Measurements from ENCODE around the gene ATP8A1. TPM values are rescaled to one million over a fixed set of nuclear protein-coding genes. Genes with fewer than 3 reads are reported as not detected.

The ATP8A1 gene
- total and polyA plus RNA-seq, 10 donors, result 14.4 to 87.0 (median 42.1) TPM

GRCh38 chr4:42562016-42562415 lies 94.9 kb downstream of the ATP8A1 start:
- Histone ChIP-seq H3K4me3 (no peak overlapping the region), H3K36me3 (peaks cover 0 to 56% (median 16%) of the 10 kb centered on the region in 6 donors), H3K4me1 (no peaks in the 10 kb centered on the region), H3K9me3 (no peaks in the 10 kb centered on the region), H3K27me3 (replicated peaks in 1 of 7) (no peaks in the 10 kb centered on the region), H3K27ac (no peak overlapping the region)
- intact Hi-C loops (cut with DNase I; ENCODE audit: low total_unique reads), result no loop called here
- WGBS, 5 donors, result 93 to 97% (median 95%) methylated on average over 5 of the region's 5 CpGs
- TF ChIP-seq POLR2A (IDR thresholded peaks at IDR 0.05), result no peak
- no peak for TF ChIP-seq CTCF (IDR thresholded peaks at IDR 0.05 in 8 of 11, conservative IDR thresholded peaks at IDR 0.05 in 3 of 11)
- no peak for TF ChIP-seq POLR2AphosphoS5 (IDR thresholded peaks at IDR 0.05)
- DNase-seq, result no peak

GRCh38 chr4:42561031-42561430 lies 95.9 kb downstream of the ATP8A1 start:
- H3K9me3 ChIP-seq, result no peaks in the 10 kb centered on the region
- intact Hi-C loops (cut with DNase I; ENCODE audit: low total_unique reads), result no loop called here
- DNase-seq, result no peak
- WGBS, 5 donors, result 93 to 98% (median 97%) methylated on average over 11 of the region's 11 CpGs
- no peaks in the 10 kb centered on the region for H3K4me1 ChIP-seq
- H3K27ac ChIP-seq, result no peak overlapping the region
- H3K36me3 ChIP-seq, result peaks cover 0 to 53% (median 16%) of the 10 kb centered on the region in 6 donors
- TF ChIP-seq POLR2A (IDR thresholded peaks at IDR 0.05) (no peak), CTCF (IDR thresholded peaks at IDR 0.05 in 8 of 11, conservative IDR thresholded peaks at IDR 0.05 in 3 of 11) (no peak), POLR2AphosphoS5 (IDR thresholded peaks at IDR 0.05) (peak in 1 of 3 donors; percentile 14)
- no peaks in the 10 kb centered on the region for H3K27me3 ChIP-seq (replicated peaks in 1 of 7)
- no peak overlapping the region for H3K4me3 ChIP-seq

GRCh38 chr4:42560467-42560861 lies 96.4 kb downstream of the ATP8A1 start:
- no peaks in the 10 kb centered on the region for H3K4me1 ChIP-seq
- no peaks in the 10 kb centered on the region for H3K27me3 ChIP-seq (replicated peaks in 1 of 7)
- no peaks in the 10 kb centered on the region for H3K9me3 ChIP-seq
- H3K4me3 ChIP-seq, result no peak overlapping the region
- no peak overlapping the region for H3K27ac ChIP-seq
- intact Hi-C loops (cut with DNase I; ENCODE audit: low total_unique reads), result no loop called here
- TF ChIP-seq POLR2A (IDR thresholded peaks at IDR 0.05) (no peak), CTCF (IDR thresholded peaks at IDR 0.05 in 8 of 11, conservative IDR thresholded peaks at IDR 0.05 in 3 of 11) (no peak), POLR2AphosphoS5 (IDR thresholded peaks at IDR 0.05) (no peak)
- peaks cover 0 to 58% (median 17%) of the 10 kb centered on the region in 6 donors for H3K36me3 ChIP-seq
- WGBS, 5 donors, result 86 to 94% (median 91%) methylated on average over 3 of the region's 3 CpGs
- DNase-seq, result no peak

GRCh38 chr4:42558156-42558555 lies 98.7 kb downstream of the ATP8A1 start:
- H3K27ac ChIP-seq, result no peak overlapping the region
- TF ChIP-seq CTCF (IDR thresholded peaks at IDR 0.05 in 8 of 11, conservative IDR thresholded peaks at IDR 0.05 in 3 of 11), result no peak
- no peak for TF ChIP-seq POLR2A (IDR thresholded peaks at IDR 0.05)
- TF ChIP-seq POLR2AphosphoS5 (IDR thresholded peaks at IDR 0.05), result no peak
- H3K4me1 ChIP-seq, result no peaks in the 10 kb centered on the region
- WGBS, 5 donors, result 75 to 90% (median 80%) methylated on average over 1 of the region's 1 CpG
- no peaks in the 10 kb centered on the region for H3K27me3 ChIP-seq (replicated peaks in 1 of 7)
- no peak overlapping the region for H3K4me3 ChIP-seq
- peaks cover 0 to 67% (median 20%) of the 10 kb centered on the region in 6 donors for H3K36me3 ChIP-seq
- H3K9me3 ChIP-seq, result no peaks in the 10 kb centered on the region
- intact Hi-C loops (cut with DNase I; ENCODE audit: low total_unique reads), result no loop called here
- no peak for DNase-seq
